ENCODE data around the gene FFAR4.

DNA sequence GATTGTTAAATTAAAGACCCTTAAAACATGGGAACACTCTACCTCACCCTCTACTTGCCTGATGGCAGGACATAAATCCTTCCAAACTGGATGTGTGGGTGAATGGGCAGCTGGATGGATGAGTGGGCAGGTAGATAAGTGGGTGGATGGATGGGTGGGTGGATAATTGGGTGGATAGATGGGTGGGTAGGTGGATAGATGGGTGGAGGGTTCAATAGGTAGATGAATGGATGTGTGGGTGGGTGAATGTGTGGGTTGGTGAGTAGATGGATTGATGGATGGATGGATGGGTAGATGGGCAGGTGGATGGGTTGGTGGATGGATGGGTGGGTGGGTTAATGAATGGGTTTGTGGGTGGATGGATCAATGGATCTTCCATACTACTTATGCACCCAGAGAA is 18.9 kb upstream of the FFAR4 start:
- TF ChIP-seq, protein P1, sequence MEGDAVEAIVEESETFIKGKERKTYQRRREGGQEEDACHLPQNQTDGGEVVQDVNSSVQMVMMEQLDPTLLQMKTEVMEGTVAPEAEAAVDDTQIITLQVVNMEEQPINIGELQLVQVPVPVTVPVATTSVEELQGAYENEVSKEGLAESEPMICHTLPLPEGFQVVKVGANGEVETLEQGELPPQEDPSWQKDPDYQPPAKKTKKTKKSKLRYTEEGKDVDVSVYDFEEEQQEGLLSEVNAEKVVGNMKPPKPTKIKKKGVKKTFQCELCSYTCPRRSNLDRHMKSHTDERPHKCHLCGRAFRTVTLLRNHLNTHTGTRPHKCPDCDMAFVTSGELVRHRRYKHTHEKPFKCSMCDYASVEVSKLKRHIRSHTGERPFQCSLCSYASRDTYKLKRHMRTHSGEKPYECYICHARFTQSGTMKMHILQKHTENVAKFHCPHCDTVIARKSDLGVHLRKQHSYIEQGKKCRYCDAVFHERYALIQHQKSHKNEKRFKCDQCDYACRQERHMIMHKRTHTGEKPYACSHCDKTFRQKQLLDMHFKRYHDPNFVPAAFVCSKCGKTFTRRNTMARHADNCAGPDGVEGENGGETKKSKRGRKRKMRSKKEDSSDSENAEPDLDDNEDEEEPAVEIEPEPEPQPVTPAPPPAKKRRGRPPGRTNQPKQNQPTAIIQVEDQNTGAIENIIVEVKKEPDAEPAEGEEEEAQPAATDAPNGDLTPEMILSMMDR (IDR thresholded peaks at IDR 0.05): no peak
- TF ChIP-seq EP300 (IDR thresholded peaks at IDR 0.05): no peak
- TF ChIP-seq POLR2AphosphoS5 (IDR thresholded peaks at IDR 0.05): no peak

Data from upper lobe of left lung (tissue), 4 donors.